Sigmoid colon (tissue), 7 donors: ENCODE measurements around the gene UCKL1. TPM values are rescaled to one million over a fixed set of nuclear protein-coding genes. Genes with fewer than 3 reads are reported as not detected.

Experiments
- DNase-seq: peaks from one replicate; pipeline ENCODE4 v3.0.0-alpha.2; 2019
- H3K27ac ChIP-seq, 4 donors: fragments of 200-600 bp; sonication (generic); one replicate each; pipeline ENCODE4 v1.5.1; 2016 to 2019; ENCODE audit warnings: mild to moderate bottlenecking in 1 of 4
- H3K27me3 ChIP-seq, 3 donors: fragments of 200-600 bp; sonication (generic); one replicate each; pipeline ENCODE4 v1.5.1; 2019; ENCODE audit warnings: mild to moderate bottlenecking in 1 of 3
- H3K36me3 ChIP-seq, 4 donors: fragments of 200-600 bp; sonication (generic); one replicate each; pipeline ENCODE4 v1.5.1; 2016 to 2019
- H3K4me1 ChIP-seq, 4 donors: fragments of 200-600 bp; sonication (generic); one replicate each; pipeline ENCODE4 v1.5.1; 2017 to 2019
- H3K4me3 ChIP-seq, 4 donors: fragments of 200-600 bp; sonication (generic); one replicate each; pipeline ENCODE4 v1.5.1; 2017 to 2019; ENCODE audit warnings: mild to moderate bottlenecking in 2 of 4, moderate library complexity in 1 of 4
- H3K9me3 ChIP-seq, 4 donors: fragments of 200-600 bp in 3 of 4; sonication (generic) in 3 of 4; one replicate each; pipeline versions ENCODE4 v1.5.1 to v1.6.1; 2013 to 2019
- CTCF ChIP-seq, 4 experiments: fragments of 450-650 bp in 3 of 4; fragments of 200-600 bp in 1 of 4; IDR thresholded peaks; one replicate each; pipeline ENCODE4 v1.5.1; 2016 to 2019; ENCODE audit warnings: antibody characterized with exemption in 4 of 4, mild to moderate bottlenecking in 3 of 4, moderate library complexity in 2 of 4
- EP300 ChIP-seq, 4 donors: sonication (generic); formaldehyde crosslinking; IDR thresholded peaks; one replicate each; pipeline ENCODE4 v1.6.1; 2017; ENCODE audit warnings: antibody characterized with exemption in 4 of 4
- POLR2A ChIP-seq, 2 donors: fragments of 450-650 bp; IDR thresholded peaks; one replicate each; pipeline ENCODE4 v1.6.1; 2016; ENCODE audit warnings: antibody characterized with exemption in 2 of 2, mild to moderate bottlenecking in 2 of 2, moderate library complexity in 2 of 2
- POLR2AphosphoS5 ChIP-seq, 4 donors: sonication (generic); formaldehyde crosslinking; IDR thresholded peaks; one replicate each; pipeline ENCODE4 v1.6.1; 2017; ENCODE audit warnings: antibody characterized with exemption in 4 of 4
- WGBS, 2 donors: extraction: QIAGEN DNeasy Blood & Tissue Kit; methylation state at CpG; one replicate each; pipeline ENCODE4 v1.1.7; 2013; 5-methylcytosine and 5-hydroxymethylcytosine counted together
- intact Hi-C: fragments of 100-400 bp; cut with DNase I; formaldehyde crosslinking; loops from one replicate; pipeline ENCODE4 v1.15.1; 2023
- polyA plus RNA-seq, 3 donors: library from polyadenylated mRNA; stranded (reverse); fragments of 200-250 nt; gene quantifications; one replicate each; pipeline ENCODE4 v1.2.3, GENCODE V29; 2013
- total RNA-seq, 4 donors: library from RNA; depleted of rRNA; stranded (reverse); fragments of >200 nt; gene quantifications; one replicate each; pipeline ENCODE4 v1.1.0, GENCODE V29; 2016
- donor health status: healthy with polysubstance abuse.
- donor health status: Bipolar disorder and iron deficiency.
- donor health status: healthy.

Gene UCKL1
- total and polyA plus RNA-seq, 7 donors: 21.1 to 45.6 (median 26.1) TPM

GRCh38 chr20:63956664-63957003 is 418 bp upstream of the UCKL1 start:
- intact Hi-C loops: no loop called here
- WGBS, 2 donors: 0% methylated on average over 15 of the region's 15 CpGs
- Histone ChIP-seq H3K4me3 (peak overlapping the region; percentile 40 to 100 (median 94)), H3K27me3 (no peaks in the 10 kb centered on the region), H3K36me3 (peaks cover 0 to 22% (median 2%) of the 10 kb centered on the region in 4 donors), H3K4me1 (peaks cover 0 to 56% (median 51%) of the 10 kb centered on the region in 4 donors), H3K9me3 (no peaks in the 10 kb centered on the region), H3K27ac (peak overlapping the region; percentile 71 to 99 (median 78))
- TF ChIP-seq CTCF (IDR thresholded peaks at IDR 0.05) (no peak), POLR2AphosphoS5 (IDR thresholded peaks at IDR 0.05) (no peak)
- no peak for DNase-seq

- peak overlapping the region; percentile 91 to 100 (median 98) for H3K4me3 ChIP-seq
- no peak for DNase-seq
- TF ChIP-seq CTCF (IDR thresholded peaks at IDR 0.05) (peak in 3 of 4 experiments; percentile 2 to 55 (median 41)), POLR2A (IDR thresholded peaks at IDR 0.05) (no peak)
- no peaks in the 10 kb centered on the region for H3K27me3 ChIP-seq
- H3K4me1 ChIP-seq: peaks cover 0 to 68% (median 64%) of the 10 kb centered on the region in 4 donors
- H3K9me3 ChIP-seq: no peaks in the 10 kb centered on the region
- intact Hi-C loops: no loop called here
- H3K27ac ChIP-seq: peak overlapping the region; percentile 90 to 99 (median 97)
- peaks cover 0 to 16% (median 0%) of the 10 kb centered on the region in 4 donors for H3K36me3 ChIP-seq
- WGBS, 2 donors: 1 to 2% methylated on average over 31 of the region's 31 CpGs
Observed at GRCh38 chr20:63955281-63955826, 862 bp downstream of the UCKL1 start.

GRCh38 chr20:63953764-63954429 is 2.3 kb downstream of the UCKL1 start:
- peaks cover 0 to 83% (median 78%) of the 10 kb centered on the region in 4 donors for H3K4me1 ChIP-seq
- WGBS, 2 donors: 75 to 79% methylated on average over 13 of the region's 13 CpGs
- TF ChIP-seq POLR2A (IDR thresholded peaks at IDR 0.05) (no peak), CTCF (IDR thresholded peaks at IDR 0.05) (no peak), EP300 (IDR thresholded peaks at IDR 0.05) (no peak), POLR2AphosphoS5 (IDR thresholded peaks at IDR 0.05) (no peak)
- peak overlapping the region in 3 of 4 donors; percentile 96 to 99 (median 98) for H3K27ac ChIP-seq
- H3K4me3 ChIP-seq: peak overlapping the region in 1 of 4 donors; percentile 91
- intact Hi-C loops: no loop called here
- peaks cover 0 to 2% (median 0%) of the 10 kb centered on the region in 4 donors for H3K36me3 ChIP-seq
- DNase-seq: no peak
- H3K9me3 ChIP-seq: no peaks in the 10 kb centered on the region
- H3K27me3 ChIP-seq: no peaks in the 10 kb centered on the region

- intact Hi-C loops: no loop called here
- Histone ChIP-seq H3K36me3 (no peaks in the 10 kb centered on the region), H3K4me3 (no peak overlapping the region), H3K4me1 (peaks cover 0 to 90% (median 88%) of the 10 kb centered on the region in 4 donors), H3K9me3 (no peaks in the 10 kb centered on the region), H3K27me3 (no peaks in the 10 kb centered on the region), H3K27ac (peak overlapping the region; percentile 86 to 97 (median 89))
- 52 to 82% methylated on average over 14 of the region's 14 CpGs for WGBS, 2 donors
- TF ChIP-seq CTCF (IDR thresholded peaks at IDR 0.05): no peak
- no peak for TF ChIP-seq POLR2A (IDR thresholded peaks at IDR 0.05)
- no peak for TF ChIP-seq EP300 (IDR thresholded peaks at IDR 0.05)
- TF ChIP-seq POLR2AphosphoS5 (IDR thresholded peaks at IDR 0.05): no peak
- DNase-seq: no peak
Observed at GRCh38 chr20:63952769-63953168, 3.4 kb downstream of the UCKL1 start.
